Large intestine (tissue), 3 donors: ENCODE measurements around the gene SOX11. TPM values are rescaled to one million over a fixed set of nuclear protein-coding genes. Genes with fewer than 3 reads are reported as not detected.

ENCODE experiments used
- DNase-seq, 2 donors: peaks; one replicate each; pipeline versions ENCODE4 v3.0.0 to v3.0.0-alpha.2; 2013
- H3K27ac ChIP-seq: one replicate; pipeline ENCODE4 v1.5.1; 2013; ENCODE audit warnings: low read length
- H3K27me3 ChIP-seq: 2 replicates; pipeline ENCODE4 v1.6.1; 2013; ENCODE audit warnings: low read length; ENCODE audit not compliant: control insufficient read depth, insufficient read depth
- H3K36me3 ChIP-seq: 2 replicates; pipeline ENCODE4 v1.6.1; 2013; ENCODE audit warnings: low read length; ENCODE audit not compliant: control insufficient read depth, insufficient read depth
- H3K4me1 ChIP-seq: one replicate; pipeline ENCODE4 v1.6.1; 2013; ENCODE audit warnings: low read length; ENCODE audit not compliant: control insufficient read depth, insufficient read depth
- H3K4me3 ChIP-seq: one replicate; pipeline ENCODE4 v1.5.1; 2013; ENCODE audit warnings: low read length
- H3K9me3 ChIP-seq: one replicate; pipeline ENCODE4 v1.6.1; 2013; ENCODE audit warnings: mild to moderate bottlenecking, low read depth, low read length, moderate library complexity; ENCODE audit not compliant: control insufficient read depth
- WGBS: methylation state at CpG from one replicate; pipeline ENCODE4 v1.1.5; 2013; ENCODE audit warnings: low lambda C conversion rate; ENCODE audit not compliant: insufficient coverage; 5-methylcytosine and 5-hydroxymethylcytosine counted together
- polyA plus RNA-seq: library from polyadenylated mRNA; unstranded; fragments of 120-200 nt; gene quantifications from one replicate; pipeline ENCODE4 v1.2.1, GENCODE V29; 2013

The SOX11 gene
- polyA plus RNA-seq, 1 donor: 3.1 TPM

DNA sequence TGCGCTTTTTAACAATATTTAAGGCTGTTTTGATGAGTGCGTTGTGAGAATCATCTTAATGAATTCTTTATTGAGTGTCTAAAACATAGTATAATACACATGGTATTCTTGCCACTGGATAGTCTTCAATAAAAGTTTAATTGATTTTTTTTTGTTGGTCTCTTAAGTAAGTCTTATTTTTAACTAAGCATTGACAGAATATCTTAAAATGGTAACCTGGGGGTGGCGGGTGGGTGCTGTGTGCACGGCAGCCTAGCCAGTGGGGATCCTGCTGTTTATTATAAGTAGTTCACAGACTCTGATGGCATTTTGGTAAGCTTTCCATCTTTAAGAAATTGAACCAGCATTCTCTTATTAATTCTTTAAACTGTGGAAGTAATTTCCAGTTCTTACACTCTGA lies 6.0 kb downstream of the SOX11 start:
- no peaks in the 10 kb centered on the region for H3K36me3 ChIP-seq
- H3K27ac ChIP-seq: no peak overlapping the region
- peaks cover 6% of the 10 kb centered on the region for H3K9me3 ChIP-seq
- no peak overlapping the region for H3K4me3 ChIP-seq
- WGBS: 100% methylated on average over 1 of the region's 4 CpGs
- no peaks in the 10 kb centered on the region for H3K4me1 ChIP-seq
- no peak for DNase-seq
- peaks cover 44% of the 10 kb centered on the region for H3K27me3 ChIP-seq

DNA sequence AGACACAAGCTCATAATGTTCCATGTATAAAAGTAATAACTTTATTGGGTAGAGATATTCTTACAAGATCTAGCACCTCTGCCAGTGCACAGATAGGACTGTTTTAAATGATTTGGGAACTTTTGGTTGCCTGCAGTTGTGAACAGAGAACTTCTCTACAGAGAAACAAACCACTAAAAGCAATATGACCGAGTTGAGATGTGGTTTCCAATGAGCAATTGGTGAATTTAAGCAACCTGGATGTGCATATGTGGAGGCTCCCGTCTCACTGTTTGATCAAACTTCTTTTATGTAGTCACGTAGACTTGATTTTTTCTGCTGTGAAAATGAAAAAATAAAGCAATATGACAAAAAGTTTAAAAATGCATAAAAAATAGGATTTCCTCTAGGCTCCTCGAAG lies 7.8 kb downstream of the SOX11 start:
- peaks cover 4% of the 10 kb centered on the region for H3K9me3 ChIP-seq
- no peak overlapping the region for H3K4me3 ChIP-seq
- 100% methylated on average over 2 of the region's 4 CpGs for WGBS
- H3K4me1 ChIP-seq: no peaks in the 10 kb centered on the region
- DNase-seq: no peak
- no peak overlapping the region for H3K27ac ChIP-seq
- H3K27me3 ChIP-seq: peaks cover 31% of the 10 kb centered on the region
- no peaks in the 10 kb centered on the region for H3K36me3 ChIP-seq

DNA sequence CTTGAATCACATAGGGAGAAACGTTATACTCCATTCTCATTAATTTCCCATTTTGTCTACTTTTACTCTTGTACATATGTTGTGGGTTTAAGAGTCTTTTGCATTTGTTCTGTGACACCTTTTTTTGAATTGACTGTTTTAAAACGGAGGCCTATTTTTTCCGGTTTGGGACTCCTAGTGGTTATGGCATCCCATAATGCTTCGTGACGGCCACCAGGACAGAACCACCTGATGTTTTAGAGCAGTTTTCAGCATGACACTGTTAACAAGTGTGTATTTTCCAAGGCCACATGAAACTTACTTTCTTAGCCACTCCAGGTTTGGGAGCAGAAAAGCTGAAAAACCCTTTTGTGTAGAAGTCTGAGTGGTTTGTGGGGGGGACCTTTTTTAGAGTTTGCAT lies 8.4 kb downstream of the SOX11 start:
- peaks cover 26% of the 10 kb centered on the region for H3K27me3 ChIP-seq
- peaks cover 4% of the 10 kb centered on the region for H3K9me3 ChIP-seq
- H3K4me3 ChIP-seq: no peak overlapping the region
- no peaks in the 10 kb centered on the region for H3K36me3 ChIP-seq
- H3K4me1 ChIP-seq: no peaks in the 10 kb centered on the region
- H3K27ac ChIP-seq: no peak overlapping the region
- DNase-seq: no peak
- WGBS: 100% methylated on average over 2 of the region's 5 CpGs

DNA sequence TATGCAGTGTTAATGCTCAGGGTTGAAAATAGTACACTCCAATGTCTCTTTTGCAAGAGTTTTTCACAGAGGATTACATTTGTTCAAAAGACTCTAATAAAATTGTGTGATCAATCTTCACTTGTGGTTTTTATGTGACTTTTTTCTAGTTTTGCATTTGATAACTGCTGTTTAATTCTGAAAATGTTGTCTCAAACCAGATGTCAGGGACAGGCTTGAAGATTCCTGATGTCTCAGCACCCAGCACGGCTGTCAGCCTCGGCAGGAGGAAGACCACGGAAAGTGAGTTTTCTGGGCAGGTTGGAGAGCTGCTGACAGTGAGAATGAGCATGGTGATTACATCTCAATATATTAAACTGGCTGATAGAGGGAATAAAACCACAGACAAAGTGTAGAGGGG lies 9.1 kb downstream of the SOX11 start:
- 100% methylated on average over 2 of the region's 3 CpGs for WGBS
- H3K9me3 ChIP-seq: peaks cover under 1% of the 10 kb centered on the region
- H3K36me3 ChIP-seq: no peaks in the 10 kb centered on the region
- no peak for DNase-seq
- no peak overlapping the region for H3K4me3 ChIP-seq
- H3K27ac ChIP-seq: no peak overlapping the region
- H3K27me3 ChIP-seq: peaks cover 19% of the 10 kb centered on the region
- H3K4me1 ChIP-seq: no peaks in the 10 kb centered on the region

DNA sequence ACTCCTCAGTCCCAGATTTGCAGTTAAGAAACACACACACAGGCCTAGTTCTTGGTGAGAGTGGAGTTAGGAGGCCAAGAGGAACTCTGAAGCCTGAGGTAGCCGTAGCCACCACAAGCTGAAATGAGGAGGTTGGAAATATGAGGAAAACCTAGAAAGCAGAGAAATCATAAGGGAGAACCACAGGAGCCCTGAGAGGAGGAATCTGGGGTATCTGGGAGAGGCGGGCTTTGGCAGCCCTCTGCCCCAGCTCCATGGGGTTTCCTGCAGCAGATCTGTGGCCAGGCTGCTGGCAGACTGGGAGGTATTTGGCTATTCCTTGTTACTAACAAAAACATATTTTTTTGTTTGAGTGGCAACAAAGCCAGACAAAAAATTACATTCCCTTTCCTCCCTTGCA lies 11.0 kb downstream of the SOX11 start:
- 100% methylated on average over 1 of the region's 2 CpGs for WGBS
- no peak for DNase-seq
- peaks cover 5% of the 10 kb centered on the region for H3K27me3 ChIP-seq

DNA sequence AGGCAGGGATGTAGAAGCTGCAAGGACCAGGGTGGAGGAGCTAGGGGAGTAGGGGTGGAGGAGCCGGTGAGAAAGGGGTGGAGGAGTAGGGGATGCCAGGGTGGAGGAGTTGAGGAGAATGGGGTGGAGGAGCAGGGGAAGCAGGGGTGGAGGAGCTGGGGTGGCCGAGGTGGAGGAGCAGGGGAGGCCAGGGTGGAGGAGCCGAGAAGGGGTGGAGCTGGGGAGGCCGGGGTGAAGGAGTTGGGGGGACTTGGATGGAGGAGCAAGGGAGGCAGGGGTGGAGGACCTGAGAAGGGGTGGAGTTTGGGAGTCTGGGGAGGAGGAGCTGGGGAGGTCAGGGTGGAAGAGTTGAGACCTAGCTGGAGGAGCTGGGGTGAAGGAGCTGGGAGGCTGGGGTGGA lies 13.3 kb downstream of the SOX11 start:
- WGBS: no CpG with 5 or more reads among the region's 4 CpGs
- Histone ChIP-seq H3K36me3 (no peaks in the 10 kb centered on the region), H3K27me3 (peaks cover 5% of the 10 kb centered on the region), H3K9me3 (peaks cover 8% of the 10 kb centered on the region), H3K27ac (no peak overlapping the region), H3K4me1 (no peaks in the 10 kb centered on the region), H3K4me3 (no peak overlapping the region)
- no peak for DNase-seq

More for the DNA sequence above, 11.0 kb downstream of the SOX11 start:
- Histone ChIP-seq H3K27ac (no peak overlapping the region), H3K36me3 (no peaks in the 10 kb centered on the region), H3K4me3 (no peak overlapping the region), H3K4me1 (no peaks in the 10 kb centered on the region), H3K9me3 (peaks cover 8% of the 10 kb centered on the region)

DNA sequence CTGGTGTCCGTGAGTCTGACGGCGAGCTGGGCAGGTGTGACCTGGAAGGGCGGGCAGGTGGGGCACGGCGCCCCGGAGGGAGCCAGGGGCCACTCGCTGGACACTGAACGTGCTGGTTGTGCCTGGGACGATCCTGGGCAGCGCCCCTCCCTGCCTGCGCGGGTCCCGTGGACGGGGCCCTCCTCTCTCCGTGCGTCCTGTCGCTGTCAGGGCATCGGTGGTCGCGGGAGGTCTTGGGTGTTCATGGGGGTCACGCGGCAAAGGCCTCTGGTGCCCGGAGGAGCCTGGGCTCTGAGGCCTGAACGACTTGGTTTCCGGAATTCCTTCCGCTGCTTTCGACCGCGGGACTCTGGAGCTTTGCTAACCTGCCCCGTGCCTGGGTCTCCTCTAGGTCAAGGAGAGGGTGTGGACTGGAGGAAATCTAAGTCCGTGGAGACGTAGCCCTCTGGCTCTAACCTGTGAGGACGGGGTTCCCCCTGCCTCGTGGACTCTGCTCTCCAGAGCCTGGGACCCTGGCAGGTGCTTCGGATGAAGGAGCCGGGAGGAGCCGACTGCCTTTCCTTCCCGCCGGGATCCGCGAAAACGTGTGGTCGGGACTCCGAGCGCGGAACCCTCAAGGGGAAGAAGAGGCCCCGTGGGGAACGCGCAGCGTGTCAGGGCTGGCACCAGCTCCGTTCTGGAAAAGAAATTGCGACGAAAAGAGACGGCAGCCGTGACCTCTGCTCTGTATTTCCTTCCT lies 14.7 kb downstream of the SOX11 start:
- DNase-seq: no peak
- Histone ChIP-seq H3K4me3 (no peak overlapping the region), H3K4me1 (no peaks in the 10 kb centered on the region), H3K9me3 (peaks cover 8% of the 10 kb centered on the region), H3K27ac (no peak overlapping the region), H3K27me3 (peaks cover 5% of the 10 kb centered on the region), H3K36me3 (no peaks in the 10 kb centered on the region)
- WGBS: no CpG with 5 or more reads among the region's 56 CpGs

DNA sequence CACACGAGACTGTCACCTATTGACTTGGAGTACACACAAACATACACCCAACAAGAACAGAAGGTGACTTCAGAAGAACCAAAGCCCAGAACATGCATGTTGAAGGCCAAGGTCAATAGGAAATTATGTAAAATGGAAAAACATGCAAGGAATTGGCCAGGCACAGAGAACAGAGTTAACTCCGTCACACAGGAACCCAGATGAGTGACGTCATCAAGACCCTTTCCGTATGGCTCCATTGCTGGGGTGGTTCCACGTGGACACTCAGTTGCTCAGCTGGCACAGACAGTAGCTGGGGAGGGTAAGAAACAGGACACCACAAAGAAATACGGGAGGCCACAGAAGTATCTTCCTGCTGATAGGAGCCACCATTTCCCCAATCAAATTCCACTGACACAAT lies 18.4 kb downstream of the SOX11 start:
- Histone ChIP-seq H3K4me3 (no peak overlapping the region), H3K27ac (no peak overlapping the region), H3K36me3 (no peaks in the 10 kb centered on the region), H3K9me3 (peaks cover 8% of the 10 kb centered on the region), H3K27me3 (peaks cover 2% of the 10 kb centered on the region), H3K4me1 (no peaks in the 10 kb centered on the region)
- DNase-seq: no peak
- WGBS: 87% methylated on average over 3 of the region's 6 CpGs

DNA sequence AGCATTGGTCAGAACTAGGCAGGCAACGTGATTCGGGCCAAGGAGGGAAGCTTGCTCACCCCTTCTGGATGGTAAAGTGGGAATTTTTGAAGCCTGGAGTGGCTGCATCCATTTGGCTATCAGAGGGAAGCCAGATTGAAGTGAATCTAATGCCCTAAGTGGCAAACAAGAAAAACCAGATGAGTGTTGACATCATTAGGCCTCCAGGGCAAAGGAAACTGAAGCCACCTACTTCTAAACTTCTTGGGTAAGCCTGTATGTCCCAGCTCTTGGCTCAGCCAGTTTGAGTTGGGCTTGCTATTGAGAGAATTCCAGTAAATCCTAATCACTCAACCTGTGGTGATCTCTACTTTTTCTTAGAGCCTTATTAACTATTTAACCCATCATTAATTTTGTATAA lies 20.9 kb downstream of the SOX11 start:
- H3K4me3 ChIP-seq: no peak overlapping the region
- H3K27me3 ChIP-seq: peaks cover 4% of the 10 kb centered on the region
- no peaks in the 10 kb centered on the region for H3K4me1 ChIP-seq
- no peak for DNase-seq
- no peaks in the 10 kb centered on the region for H3K36me3 ChIP-seq
- H3K27ac ChIP-seq: no peak overlapping the region
- no peaks in the 10 kb centered on the region for H3K9me3 ChIP-seq
- WGBS: no CpG with 5 or more reads among the region's 2 CpGs

DNA sequence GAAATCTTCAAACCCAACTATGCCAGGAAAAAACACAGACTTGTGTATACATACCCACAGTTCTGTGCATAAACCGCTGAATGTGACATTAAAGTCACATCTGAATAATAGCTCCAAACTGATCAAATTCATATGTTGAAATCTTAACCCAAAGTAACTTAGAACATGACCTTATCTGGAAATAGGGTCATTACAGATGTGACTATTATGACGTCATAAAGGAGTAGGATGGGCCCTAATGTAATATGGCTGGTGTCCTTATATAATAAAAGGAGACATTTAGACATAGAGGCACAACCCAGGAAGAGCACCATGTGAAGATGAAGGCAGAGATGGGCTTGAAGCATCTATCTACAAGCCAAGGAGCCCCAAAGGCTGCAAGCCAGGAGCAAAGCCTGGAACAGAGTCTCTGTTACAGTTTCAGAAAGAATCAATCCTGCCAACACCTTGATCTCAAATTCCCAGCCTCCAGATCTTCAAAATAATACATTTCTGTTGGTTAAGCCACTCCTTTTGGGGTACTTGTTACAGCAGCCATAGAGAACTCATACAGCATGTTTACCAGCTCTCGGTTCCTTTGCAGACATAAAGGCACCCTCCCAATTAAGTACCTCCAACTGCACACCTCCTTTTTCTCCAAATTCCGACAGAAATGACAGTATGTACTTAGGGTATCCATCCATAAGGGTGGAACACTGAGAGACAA lies 27.6 kb downstream of the SOX11 start:
- no peaks in the 10 kb centered on the region for H3K36me3 ChIP-seq
- H3K4me1 ChIP-seq: no peaks in the 10 kb centered on the region
- no peak overlapping the region for H3K27ac ChIP-seq
- no peak overlapping the region for H3K4me3 ChIP-seq
- WGBS: no CpG with 5 or more reads among the region's 4 CpGs
- no peaks in the 10 kb centered on the region for H3K9me3 ChIP-seq
- H3K27me3 ChIP-seq: peaks cover 5% of the 10 kb centered on the region
- DNase-seq: no peak

DNA sequence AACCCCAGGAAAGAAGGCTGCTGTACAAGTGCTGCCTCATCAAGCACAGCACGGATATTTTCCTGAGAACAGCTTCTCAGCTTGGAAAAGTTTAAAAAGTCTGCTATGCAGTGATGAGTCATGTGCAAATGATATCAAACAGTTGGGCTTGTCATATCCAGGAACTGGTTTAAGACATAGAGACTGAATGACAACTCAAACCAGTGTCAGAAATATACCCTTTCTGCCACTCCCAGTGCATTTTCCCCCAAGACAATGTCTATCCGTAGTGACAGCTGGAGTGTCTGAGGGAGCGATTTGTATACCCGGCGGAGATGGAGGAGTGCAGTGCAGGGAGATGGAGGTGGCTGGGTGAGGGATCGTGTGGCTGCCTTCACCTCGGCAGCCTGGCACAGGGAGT lies 28.2 kb downstream of the SOX11 start:
- H3K36me3 ChIP-seq: no peaks in the 10 kb centered on the region
- DNase-seq: no peak
- no peak overlapping the region for H3K4me3 ChIP-seq
- H3K9me3 ChIP-seq: no peaks in the 10 kb centered on the region
- H3K27ac ChIP-seq: no peak overlapping the region
- peaks cover 5% of the 10 kb centered on the region for H3K27me3 ChIP-seq
- no CpG with 5 or more reads among the region's 7 CpGs for WGBS
- peaks cover 2% of the 10 kb centered on the region for H3K4me1 ChIP-seq
